ENCODE data around the gene DDX11. TPM values are rescaled to one million over a fixed set of nuclear protein-coding genes. Genes with fewer than 3 reads are reported as not detected.
"Not testable (repeated sequence)": the region's sequence is repeated elsewhere in the genome, so short reads cannot be mapped to it uniquely, and the experiment has no call there.

DDX11 gene
- total RNA-seq = 13.2 and 16.2 TPM in 2 replicates
- 4.4 and 12.0 TPM in 2 replicates for polyA plus RNA-seq
- polyA plus RNA-seq (2012) = 4.9 and 13.1 TPM in 2 replicates
- 11.9 and 32.2 TPM in 2 replicates for polyA minus RNA-seq (ENCODE audit: low replicate concordance)

- not testable (repeated sequence) for H3K4me1 ChIP-seq (ENCODE audit: control insufficient read depth, extremely low read depth, insufficient read depth, low read length); H3K9me3 ChIP-seq (ENCODE audit: control insufficient read depth, insufficient read depth, low read depth, low read length); H3K27me3 ChIP-seq (ENCODE audit: control insufficient read depth, insufficient read depth, low read length); H3K79me2 ChIP-seq (ENCODE audit: control insufficient read depth, insufficient read depth, low read length); H3K36me3 ChIP-seq (ENCODE audit: control insufficient read depth, insufficient read depth, low read length); H4K20me1 ChIP-seq (ENCODE audit: control insufficient read depth, extremely low read depth, insufficient read depth, low read length)
- Histone ChIP-seq H2AFZ (ENCODE audit: low read length) (peak within 1 kb of the TSS; percentile 95), H3K4me3 (replicated peaks in 1 of 4; ENCODE audit: control extremely low read depth in 1 of 4, insufficient read depth in 1 of 4, low read depth in 3 of 4, low read length in 4 of 4) (peak within 1 kb of the TSS; percentile 71 to 85 (median 78)), H3K9ac (ENCODE audit: insufficient read depth, low read length) (peak within 1 kb of the TSS; percentile 65), H3K27ac (ENCODE audit: insufficient read depth, low read length) (peak within 1 kb of the TSS; percentile 69), H3K4me2 (ENCODE audit: extremely low read depth, insufficient read depth, low read length) (peak within 1 kb of the TSS; percentile 99)
- DNase-seq (ENCODE audit: low read depth in 2 of 2) = peak; percentile 90 to 91
These were observed at the start of gene DDX11 for GRCh38 chr12:31073527-31074332. Gene DDX11 (plus strand): TSS chr12:31073860. CDS start chr12:31078394, 4,534 bp downstream.

- TF ChIP-seq EZH2 (IDR thresholded peaks at IDR 0.05; ENCODE audit: low read length, missing control alignments) (no peak), CTCF (conservative IDR thresholded peaks at IDR 0.05 in 1 of 2, IDR thresholded peaks at IDR 0.05 in 1 of 2; ENCODE audit: low read depth in 1 of 2, low read length in 2 of 2) (no peak)
- H3K27me3 ChIP-seq (ENCODE audit: control insufficient read depth, insufficient read depth, low read length) = no peaks in the 10 kb centered on the region
These were observed 47.5 kb upstream of the DDX11 start for GRCh38 chr12:31026202-31026601.

GRCh38 chr12:31027006-31027405 lies 46.7 kb upstream of the DDX11 start:
- not testable (repeated sequence) for H4K20me1 ChIP-seq (ENCODE audit: control insufficient read depth, extremely low read depth, insufficient read depth, low read length); H3K36me3 ChIP-seq (ENCODE audit: control insufficient read depth, insufficient read depth, low read length); H3K4me2 ChIP-seq (ENCODE audit: extremely low read depth, insufficient read depth, low read length); DNase-seq (ENCODE audit: low read depth in 2 of 2); H3K4me1 ChIP-seq (ENCODE audit: control insufficient read depth, extremely low read depth, insufficient read depth, low read length); H3K27me3 ChIP-seq (ENCODE audit: control insufficient read depth, insufficient read depth, low read length); H3K79me2 ChIP-seq (ENCODE audit: control insufficient read depth, insufficient read depth, low read length); H3K4me3 ChIP-seq (replicated peaks in 1 of 4; ENCODE audit: control extremely low read depth in 1 of 4, insufficient read depth in 1 of 4, low read depth in 3 of 4, low read length in 4 of 4); H2AFZ ChIP-seq (ENCODE audit: low read length); H3K9ac ChIP-seq (ENCODE audit: insufficient read depth, low read length); H3K27ac ChIP-seq (ENCODE audit: insufficient read depth, low read length); H3K9me3 ChIP-seq (ENCODE audit: control insufficient read depth, insufficient read depth, low read depth, low read length)

More at GRCh38 chr12:31026202-31026601, 47.5 kb upstream of the DDX11 start:
- Histone ChIP-seq H4K20me1 (ENCODE audit: control insufficient read depth, extremely low read depth, insufficient read depth, low read length) (no peaks in the 10 kb centered on the region), H3K4me2 (ENCODE audit: extremely low read depth, insufficient read depth, low read length) (no peak overlapping the region), H2AFZ (ENCODE audit: low read length) (no peak overlapping the region), H3K79me2 (ENCODE audit: control insufficient read depth, insufficient read depth, low read length) (no peaks in the 10 kb centered on the region), H3K4me3 (replicated peaks in 1 of 4; ENCODE audit: control extremely low read depth in 1 of 4, insufficient read depth in 1 of 4, low read depth in 3 of 4, low read length in 4 of 4) (no peak overlapping the region), H3K4me1 (ENCODE audit: control insufficient read depth, extremely low read depth, insufficient read depth, low read length) (no peaks in the 10 kb centered on the region), H3K27ac (ENCODE audit: insufficient read depth, low read length) (no peak overlapping the region), H3K36me3 (ENCODE audit: control insufficient read depth, insufficient read depth, low read length) (no peaks in the 10 kb centered on the region), H3K9me3 (ENCODE audit: control insufficient read depth, insufficient read depth, low read depth, low read length) (no peaks in the 10 kb centered on the region), H3K9ac (ENCODE audit: insufficient read depth, low read length) (no peak overlapping the region)
- DNase-seq (ENCODE audit: low read depth in 2 of 2) = no peak

GRCh38 chr12:31029468-31029867 lies 44.2 kb upstream of the DDX11 start:
- Histone ChIP-seq H4K20me1 (ENCODE audit: control insufficient read depth, extremely low read depth, insufficient read depth, low read length) (no peaks in the 10 kb centered on the region), H3K4me3 (replicated peaks in 1 of 4; ENCODE audit: control extremely low read depth in 1 of 4, insufficient read depth in 1 of 4, low read depth in 3 of 4, low read length in 4 of 4) (no peak overlapping the region), H3K4me1 (ENCODE audit: control insufficient read depth, extremely low read depth, insufficient read depth, low read length) (no peaks in the 10 kb centered on the region), H3K36me3 (ENCODE audit: control insufficient read depth, insufficient read depth, low read length) (no peaks in the 10 kb centered on the region), H3K27ac (ENCODE audit: insufficient read depth, low read length) (no peak overlapping the region), H3K27me3 (ENCODE audit: control insufficient read depth, insufficient read depth, low read length) (no peaks in the 10 kb centered on the region), H3K4me2 (ENCODE audit: extremely low read depth, insufficient read depth, low read length) (no peak overlapping the region), H2AFZ (ENCODE audit: low read length) (no peak overlapping the region), H3K9me3 (ENCODE audit: control insufficient read depth, insufficient read depth, low read depth, low read length) (no peaks in the 10 kb centered on the region), H3K79me2 (ENCODE audit: control insufficient read depth, insufficient read depth, low read length) (no peaks in the 10 kb centered on the region), H3K9ac (ENCODE audit: insufficient read depth, low read length) (no peak overlapping the region)
- TF ChIP-seq CTCF (conservative IDR thresholded peaks at IDR 0.05 in 1 of 2, IDR thresholded peaks at IDR 0.05 in 1 of 2; ENCODE audit: low read depth in 1 of 2, low read length in 2 of 2) (no peak), EZH2 (IDR thresholded peaks at IDR 0.05; ENCODE audit: low read length, missing control alignments) (no peak)
- no peak for DNase-seq (ENCODE audit: low read depth in 2 of 2)

All from fibroblast of lung (primary cell).